ENCODE measurements around the gene BST1.

BST1 gene

DNA sequence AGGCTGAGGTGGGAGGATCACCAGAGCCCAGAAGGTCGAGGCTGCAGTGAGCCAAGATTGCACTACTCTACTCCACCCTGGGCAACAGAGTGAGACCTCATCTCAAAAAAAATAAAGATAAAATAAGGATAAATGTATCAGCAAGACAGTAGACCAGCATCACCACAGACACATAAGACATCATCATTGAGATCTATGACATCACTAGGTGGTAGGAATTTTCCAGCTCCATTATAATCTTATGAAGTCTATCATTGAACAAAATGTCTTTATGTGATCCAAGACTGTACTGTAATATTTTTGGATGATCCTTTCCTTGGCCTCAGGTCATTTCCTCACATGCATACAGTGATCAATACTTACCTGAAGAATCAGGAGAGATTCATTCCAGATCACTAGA is 29.5 kb upstream of the BST1 start:
- no peaks in the 10 kb centered on the region for H4K20me1 ChIP-seq (ENCODE audit: control insufficient read depth, insufficient read depth, low read depth, low read length)
- peaks cover 64% of the 10 kb centered on the region for H3K36me3 ChIP-seq (ENCODE audit: control insufficient read depth, low read length)
- no peaks in the 10 kb centered on the region for H3K27me3 ChIP-seq (ENCODE audit: control insufficient read depth, low read length)
- no peaks in the 10 kb centered on the region for H3K9me2 ChIP-seq (replicated peaks; ENCODE audit: control insufficient read depth, low read length)
- H3K4me3 ChIP-seq (ENCODE audit: low read length): peak overlapping the region; percentile 90; the same call in 1 of the 2 replicates
- H3K9me3 ChIP-seq (ENCODE audit: control insufficient read depth, insufficient read depth, low read length): no peaks in the 10 kb centered on the region
- H3K4me2 ChIP-seq (ENCODE audit: low read length): peak overlapping the region; percentile 67
- H3K79me2 ChIP-seq (ENCODE audit: control insufficient read depth, low read length): peaks cover 93% of the 10 kb centered on the region
- peak overlapping the region; percentile 93; the same call in 1 of the 2 replicates for H3K27ac ChIP-seq (ENCODE audit: low read depth, low read length)
- peaks cover 88% of the 10 kb centered on the region for H3K4me1 ChIP-seq (ENCODE audit: control insufficient read depth, low read length)
- TF ChIP-seq CTCF (IDR thresholded peaks at IDR 0.05; ENCODE audit: low read depth, low read length, poor library complexity, severe bottlenecking) (no peak), EZH2phosphoT487 (IDR thresholded peaks at IDR 0.05; ENCODE audit: borderline replicate concordance, low read length) (no peak)
- H3F3A ChIP-seq (ENCODE audit: control insufficient read depth, insufficient read depth): peaks cover 40% of the 10 kb centered on the region

- H3K9me3 ChIP-seq (ENCODE audit: control insufficient read depth, insufficient read depth, low read length): no peaks in the 10 kb centered on the region
- H3K4me2 ChIP-seq (ENCODE audit: low read length): peak overlapping the region; percentile 67
Observed at GRCh38 chr4:15674046-15674445, 28.8 kb upstream of the BST1 start.

DNA sequence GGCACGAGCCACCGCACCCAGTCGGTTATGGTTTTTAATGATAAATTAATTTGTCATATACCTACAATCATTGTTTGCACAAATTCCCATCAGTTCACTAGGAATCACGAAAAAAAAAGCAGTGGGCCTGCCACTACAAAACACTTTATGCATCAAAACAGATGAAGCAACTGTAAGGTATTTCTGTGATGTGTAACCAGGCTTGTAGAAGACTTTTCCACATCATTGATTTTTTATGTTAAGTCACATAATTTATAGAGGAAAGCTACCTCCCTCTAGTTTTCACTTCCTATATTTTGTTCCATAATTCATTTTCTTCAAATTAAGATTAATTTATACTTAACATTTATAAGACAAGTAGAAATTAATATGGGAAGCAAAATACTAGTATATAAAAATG is 27.9 kb upstream of the BST1 start:
- H3K79me2 ChIP-seq (ENCODE audit: control insufficient read depth, low read length): peaks cover 95% of the 10 kb centered on the region
- peaks cover 92% of the 10 kb centered on the region for H3K4me1 ChIP-seq (ENCODE audit: control insufficient read depth, low read length)
- H3K4me2 ChIP-seq (ENCODE audit: low read length): peak overlapping the region; percentile 67
- no peaks in the 10 kb centered on the region for H3K27me3 ChIP-seq (ENCODE audit: control insufficient read depth, low read length)
- H3K9me2 ChIP-seq (replicated peaks; ENCODE audit: control insufficient read depth, low read length): no peaks in the 10 kb centered on the region
- no peaks in the 10 kb centered on the region for H3K9me3 ChIP-seq (ENCODE audit: control insufficient read depth, insufficient read depth, low read length)
- peaks cover 42% of the 10 kb centered on the region for H3F3A ChIP-seq (ENCODE audit: control insufficient read depth, insufficient read depth)
- peak overlapping the region; percentile 90 for H3K4me3 ChIP-seq (ENCODE audit: low read length)
- H3K27ac ChIP-seq (ENCODE audit: low read depth, low read length): peak overlapping the region; percentile 93
- no peaks in the 10 kb centered on the region for H4K20me1 ChIP-seq (ENCODE audit: control insufficient read depth, insufficient read depth, low read depth, low read length)
- H3K36me3 ChIP-seq (ENCODE audit: control insufficient read depth, low read length): peaks cover 68% of the 10 kb centered on the region
- TF ChIP-seq EZH2phosphoT487 (IDR thresholded peaks at IDR 0.05; ENCODE audit: borderline replicate concordance, low read length) (no peak), CTCF (IDR thresholded peaks at IDR 0.05; ENCODE audit: low read depth, low read length, poor library complexity, severe bottlenecking) (no peak)

More at GRCh38 chr4:15674046-15674445, 28.8 kb upstream of the BST1 start:
- peak overlapping the region; percentile 93 for H3K27ac ChIP-seq (ENCODE audit: low read depth, low read length)
- TF ChIP-seq CTCF (IDR thresholded peaks at IDR 0.05; ENCODE audit: low read depth, low read length, poor library complexity, severe bottlenecking): no peak
- no peak for TF ChIP-seq EZH2phosphoT487 (IDR thresholded peaks at IDR 0.05; ENCODE audit: borderline replicate concordance, low read length)
- no peaks in the 10 kb centered on the region for H3K9me2 ChIP-seq (replicated peaks; ENCODE audit: control insufficient read depth, low read length)
- H3K36me3 ChIP-seq (ENCODE audit: control insufficient read depth, low read length): peaks cover 62% of the 10 kb centered on the region
- H3F3A ChIP-seq (ENCODE audit: control insufficient read depth, insufficient read depth): peaks cover 45% of the 10 kb centered on the region
- no peaks in the 10 kb centered on the region for H4K20me1 ChIP-seq (ENCODE audit: control insufficient read depth, insufficient read depth, low read depth, low read length)
- H3K4me3 ChIP-seq (ENCODE audit: low read length): peak overlapping the region; percentile 90
- H3K4me1 ChIP-seq (ENCODE audit: control insufficient read depth, low read length): peaks cover 88% of the 10 kb centered on the region
- peaks cover 95% of the 10 kb centered on the region for H3K79me2 ChIP-seq (ENCODE audit: control insufficient read depth, low read length)
- no peaks in the 10 kb centered on the region for H3K27me3 ChIP-seq (ENCODE audit: control insufficient read depth, low read length)

All from DOHH2 (cell line).